ENCODE measurements around the gene PLCH1. TPM values are rescaled to one million over a fixed set of nuclear protein-coding genes. Genes with fewer than 3 reads are reported as not detected.

The PLCH1 gene
- total RNA-seq, 1 experiment from 2014 or later = 3.8 TPM

GRCh38 chr3:155409336-155409735 is 335.5 kb downstream of the PLCH1 start:
- BruUV-seq (replicated peaks) = no TSS peak
- DNase-seq (ENCODE audit: low read depth, low spot score) = no peak
- Histone ChIP-seq H3K79me2 (ENCODE audit: insufficient read depth, low read length) (no peaks in the 10 kb centered on the region), H3K4me3 (replicated peaks in 1 of 2; ENCODE audit: low read depth in 1 of 2, low read length in 2 of 2) (no peak overlapping the region), H3K27ac (ENCODE audit: low read depth, low read length) (no peak overlapping the region), H3K27me3 (ENCODE audit: insufficient read depth, low read length) (no peaks in the 10 kb centered on the region), H3K4me2 (ENCODE audit: low read length) (no peak overlapping the region), H3K36me3 (ENCODE audit: control insufficient read depth in 1 of 2, insufficient read depth in 2 of 2, low read length in 2 of 2) (no peaks in the 10 kb centered on the region), H3K9me2 (ENCODE audit: insufficient read depth) (no peaks in the 10 kb centered on the region), H3K9ac (ENCODE audit: low read length) (no peak overlapping the region), H3K9me3 (ENCODE audit: control insufficient read depth in 1 of 2, insufficient read depth in 1 of 2, low read depth in 1 of 2, low read length in 2 of 2) (no peaks in the 10 kb centered on the region), H3K4me1 (ENCODE audit: control insufficient read depth in 1 of 2, insufficient read depth in 2 of 2, low read length in 2 of 2) (no peaks in the 10 kb centered on the region), H2AFZ (ENCODE audit: low read depth, low read length, poor library complexity, severe bottlenecking) (no peak overlapping the region), H4K20me1 (ENCODE audit: insufficient read depth) (no peaks in the 10 kb centered on the region)
- POLR2A ChIA-PET = no interaction called here
- intact Hi-C loops (cut with micrococcal nuclease) = no loop called here
- TF ChIP-seq CEBPB (IDR thresholded peaks at IDR 0.05; ENCODE audit: low read depth) = no peak
- no peak for TF ChIP-seq FOSL1 (IDR thresholded peaks at IDR 0.05; ENCODE audit: low read depth)
- TF ChIP-seq SIN3A (IDR thresholded peaks at IDR 0.05; ENCODE audit: low read depth) = no peak
- no peak for TF ChIP-seq MAX (IDR thresholded peaks at IDR 0.05)
- no peak for TF ChIP-seq ZFX (IDR thresholded peaks at IDR 0.05)
- no peak for TF ChIP-seq EZH2 (IDR thresholded peaks at IDR 0.05)
- CTCF ChIA-PET = no interaction called here
- RAD21 ChIA-PET (ENCODE audit: low non-redundant PET in 1 of 2, low total read pairs in 2 of 2, uncharacterized antibody in 2 of 2, unreplicated experiment in 2 of 2) = no interaction called here
- ATAC-seq = no peak

GRCh38 chr3:155407971-155408370 is 336.9 kb downstream of the PLCH1 start:
- Histone ChIP-seq H3K9me2 (ENCODE audit: insufficient read depth) (no peaks in the 10 kb centered on the region), H3K4me3 (replicated peaks in 1 of 2; ENCODE audit: low read depth in 1 of 2, low read length in 2 of 2) (no peak overlapping the region), H3K79me2 (ENCODE audit: insufficient read depth, low read length) (no peaks in the 10 kb centered on the region), H3K27me3 (ENCODE audit: insufficient read depth, low read length) (no peaks in the 10 kb centered on the region), H3K27ac (ENCODE audit: low read depth, low read length) (no peak overlapping the region), H3K36me3 (ENCODE audit: control insufficient read depth in 1 of 2, insufficient read depth in 2 of 2, low read length in 2 of 2) (no peaks in the 10 kb centered on the region), H3K9ac (ENCODE audit: low read length) (no peak overlapping the region), H2AFZ (ENCODE audit: low read depth, low read length, poor library complexity, severe bottlenecking) (no peak overlapping the region), H3K4me2 (ENCODE audit: low read length) (no peak overlapping the region), H3K4me1 (ENCODE audit: control insufficient read depth in 1 of 2, insufficient read depth in 2 of 2, low read length in 2 of 2) (no peaks in the 10 kb centered on the region), H3K9me3 (ENCODE audit: control insufficient read depth in 1 of 2, insufficient read depth in 1 of 2, low read depth in 1 of 2, low read length in 2 of 2) (no peaks in the 10 kb centered on the region), H4K20me1 (ENCODE audit: insufficient read depth) (no peaks in the 10 kb centered on the region)
- ATAC-seq (no peak), DNase-seq (ENCODE audit: low read depth, low spot score) (no peak)
- ChIA-PET CTCF (no interaction called here), RAD21 (ENCODE audit: low non-redundant PET in 1 of 2, low total read pairs in 2 of 2, uncharacterized antibody in 2 of 2, unreplicated experiment in 2 of 2) (no interaction called here), POLR2A (no interaction called here)
- BruUV-seq (replicated peaks) = no TSS peak
- TF ChIP-seq EZH2phosphoT487 (IDR thresholded peaks at IDR 0.05; ENCODE audit: borderline replicate concordance) (no peak), CTCF (IDR thresholded peaks at IDR 0.05 in 2 of 3, conservative IDR thresholded peaks at IDR 0.05 in 1 of 3; ENCODE audit: borderline replicate concordance in 1 of 3, insufficient read depth in 1 of 3, low read depth in 2 of 3, low read length in 2 of 3) (no peak), JUND (IDR thresholded peaks at IDR 0.05) (no peak), CBX3 (IDR thresholded peaks at IDR 0.05; ENCODE audit: low read depth) (no peak), EZH2 (IDR thresholded peaks at IDR 0.05) (no peak), RAD21 (IDR thresholded peaks at IDR 0.05; ENCODE audit: low read depth) (no peak), SP1 (IDR thresholded peaks at IDR 0.05; ENCODE audit: low read depth) (no peak), EGR1 (IDR thresholded peaks at IDR 0.05; ENCODE audit: low read depth) (no peak), POLR2A (IDR thresholded peaks at IDR 0.05; ENCODE audit: borderline replicate concordance, extremely low read depth, insufficient read depth, insufficient read length) (no peak), SIN3A (IDR thresholded peaks at IDR 0.05; ENCODE audit: low read depth) (no peak), ZNF274 (IDR thresholded peaks at IDR 0.05; ENCODE audit: low read depth, low read length) (no peak)
- intact Hi-C loops (cut with micrococcal nuclease) = no loop called here
